B cell (primary cell): ENCODE results near the gene SLC30A3. TPM values are rescaled to one million over a fixed set of nuclear protein-coding genes. Genes with fewer than 3 reads are reported as not detected.

Experiments
- ATAC-seq: fragments of 200-7000 bp; cut with Tn5 transposase; one replicate; pipeline ENCODE4 v1.10.0; 2021; ENCODE audit warnings: low read depth, mild to moderate bottlenecking, moderate number of reproducible peaks, moderate library complexity
- CTCF ChIA-PET: fragments of 350-600 bp; sonication (Branson Sonifier 250); formaldehyde crosslinking; loops from one replicate; lab custom pipeline; 2021; ENCODE audit warnings: antibody characterized with exemption, inconsistent platforms; lab: Charles Lee
- POLR2A ChIA-PET: fragments of 350-600 bp; sonication (Branson Sonifier 250); formaldehyde crosslinking; loops from one replicate; lab custom pipeline; 2021; ENCODE audit warnings: antibody characterized with exemption; lab: Charles Lee
- DNase-seq: peaks from one replicate; pipeline ENCODE4 v3.0.0; 2013
- H2AFZ ChIP-seq: 2 replicates; pipeline ENCODE4 v1.6.1; 2012; ENCODE audit warnings: mild to moderate bottlenecking, low read depth, low read length; ENCODE audit not compliant: insufficient read depth, poor library complexity, severe bottlenecking
- H3K27ac ChIP-seq, 2 donors: 1 replicate in 1 of 2; 2 replicates in 1 of 2; pipeline ENCODE4 v1.5.1; 2012 to 2013; ENCODE audit warnings: low read length in 2 of 2, mild to moderate bottlenecking in 2 of 2, moderate library complexity in 1 of 2
- H3K27me3 ChIP-seq, 4 experiments: fragments of 200-600 bp in 1 of 4; sonication (generic) in 1 of 4; replicated peaks in 1 of 4; 1 replicate in 2 of 4; 2 replicates in 2 of 4; pipeline versions ENCODE4 v1.6.1 to v1.7.0; 2013 to 2016; ENCODE audit warnings: low read length in 3 of 4, mild to moderate bottlenecking in 2 of 4, mixed read lengths in 1 of 4, moderate library complexity in 1 of 4; ENCODE audit not compliant: insufficient read depth in 4 of 4, control insufficient read depth in 3 of 4; ENCODE audit errors: control extremely low read depth in 1 of 4
- H3K36me3 ChIP-seq, 2 experiments: replicated peaks in 1 of 2; 1 replicate in 1 of 2; 2 replicates in 1 of 2; pipeline versions ENCODE4 v1.6.1 to v1.7.1; 2013; ENCODE audit warnings: low read length in 1 of 2; ENCODE audit not compliant: insufficient read depth in 2 of 2, control insufficient read depth in 1 of 2; ENCODE audit errors: control extremely low read depth in 1 of 2, extremely low read depth in 1 of 2
- H3K4me1 ChIP-seq, 2 donors: fragments of 200-600 bp in 1 of 2; sonication (generic) in 1 of 2; 1 replicate in 1 of 2; 2 replicates in 1 of 2; pipeline versions ENCODE4 v1.5.1 to v1.6.1; 2013 to 2017; ENCODE audit warnings: low read length in 2 of 2; ENCODE audit not compliant: control insufficient read depth in 2 of 2, insufficient read depth in 2 of 2
- H3K4me2 ChIP-seq: replicated peaks from 2 replicates; pipeline ENCODE3; 2012; ENCODE audit warnings: mild to moderate bottlenecking, low read depth, low read length; ENCODE audit not compliant: poor library complexity, severe bottlenecking
- H3K4me3 ChIP-seq, 5 experiments: fragments of 200-600 bp in 1 of 5; sonication (generic) in 1 of 5; 1 replicate in 3 of 5; 2 replicates in 2 of 5; pipeline versions ENCODE4 v1.5.1 to v1.7.0; 2011 to 2016; ENCODE audit warnings: low read length in 4 of 5, mild to moderate bottlenecking in 4 of 5, low read depth in 2 of 5, control low read depth in 1 of 5, moderate library complexity in 1 of 5; ENCODE audit not compliant: insufficient read depth in 1 of 5; ENCODE audit errors: control extremely low read depth in 1 of 5, extremely low read depth in 1 of 5
- H3K79me2 ChIP-seq: fragments of 200-600 bp; sonication (generic); one replicate; pipeline ENCODE4 v1.6.0; 2016; ENCODE audit warnings: low read length; ENCODE audit not compliant: control insufficient read depth, insufficient read depth
- H3K9ac ChIP-seq: fragments of 200-600 bp; sonication (generic); 2 replicates; pipeline ENCODE4 v1.6.1; 2017; ENCODE audit warnings: mild to moderate bottlenecking, low read length, moderate library complexity
- H3K9me3 ChIP-seq, 3 donors: one replicate each; pipeline versions ENCODE4 v1.6.1 to v1.7.1; 2013; ENCODE audit warnings: low read length in 2 of 3; ENCODE audit not compliant: control insufficient read depth in 2 of 3, insufficient read depth in 1 of 3; ENCODE audit errors: control extremely low read depth in 1 of 3
- H4K20me1 ChIP-seq: 2 replicates; pipeline ENCODE4 v1.6.0; 2012; ENCODE audit warnings: mild to moderate bottlenecking, low read length; ENCODE audit not compliant: insufficient read depth, control insufficient read depth, poor library complexity, severe bottlenecking
- H3K27ac Mint-ChIP-seq: one replicate; pipeline ENCODE4 v1.8.0; 2021; ENCODE audit warnings: mixed read lengths
- H3K27me3 Mint-ChIP-seq: one replicate; pipeline ENCODE4 v1.8.0; 2021; ENCODE audit warnings: mixed read lengths
- H3K4me1 Mint-ChIP-seq: one replicate; pipeline ENCODE4 v1.8.0; 2021; ENCODE audit warnings: mixed read lengths
- H3K4me3 Mint-ChIP-seq: one replicate; pipeline ENCODE4 v1.8.0; 2021; ENCODE audit warnings: mixed read lengths
- H3K9me3 Mint-ChIP-seq: one replicate; pipeline ENCODE4 v1.8.0; 2022; ENCODE audit warnings: mixed read lengths; ENCODE audit not compliant: insufficient read depth
- CTCF ChIP-seq: fragments of 200-600 bp; IDR thresholded peaks from one replicate; pipeline ENCODE4 v1.8.0; 2022; ENCODE audit warnings: antibody characterized with exemption, mild to moderate bottlenecking
- EZH2 ChIP-seq: IDR thresholded peaks from 2 replicates; pipeline ENCODE4 v1.6.1; 2012; ENCODE audit warnings: borderline replicate concordance, low read depth, mild to moderate bottlenecking, moderate library complexity, low read length; ENCODE audit not compliant: insufficient read depth, poor library complexity, severe bottlenecking
- WGBS: methylation state at CpG from one replicate; pipeline ENCODE4 v1.1.5; 2013; ENCODE audit warnings: missing lambda C conversion rate; ENCODE audit not compliant: insufficient coverage; 5-methylcytosine and 5-hydroxymethylcytosine counted together
- intact Hi-C: fragments of 100-400 bp; cut with micrococcal nuclease; formaldehyde crosslinking; loops from one replicate; pipeline ENCODE4 v1.10.0; 2022
- polyA plus RNA-seq: library from polyadenylated mRNA; depleted of rRNA; stranded (reverse); fragments of >200 nt; gene quantifications from 2 replicates; pipeline ENCODE4 v1.2.3, GENCODE V29; 2012
- total RNA-seq, 2 donors: library from RNA; stranded (reverse); fragments of 120-200 nt in 1 of 2; gene quantifications; 1 replicate in 1 of 2; 2 replicates in 1 of 2; pipeline versions ENCODE4 v1.2.3 to v1.2.4, GENCODE V29; 2013 to 2022

SLC30A3 gene
- total and polyA plus RNA-seq, 2 donors (not counting 1 experiment from before 2014, with no cell fraction given): 0.09 TPM; not detected in 1

DNA sequence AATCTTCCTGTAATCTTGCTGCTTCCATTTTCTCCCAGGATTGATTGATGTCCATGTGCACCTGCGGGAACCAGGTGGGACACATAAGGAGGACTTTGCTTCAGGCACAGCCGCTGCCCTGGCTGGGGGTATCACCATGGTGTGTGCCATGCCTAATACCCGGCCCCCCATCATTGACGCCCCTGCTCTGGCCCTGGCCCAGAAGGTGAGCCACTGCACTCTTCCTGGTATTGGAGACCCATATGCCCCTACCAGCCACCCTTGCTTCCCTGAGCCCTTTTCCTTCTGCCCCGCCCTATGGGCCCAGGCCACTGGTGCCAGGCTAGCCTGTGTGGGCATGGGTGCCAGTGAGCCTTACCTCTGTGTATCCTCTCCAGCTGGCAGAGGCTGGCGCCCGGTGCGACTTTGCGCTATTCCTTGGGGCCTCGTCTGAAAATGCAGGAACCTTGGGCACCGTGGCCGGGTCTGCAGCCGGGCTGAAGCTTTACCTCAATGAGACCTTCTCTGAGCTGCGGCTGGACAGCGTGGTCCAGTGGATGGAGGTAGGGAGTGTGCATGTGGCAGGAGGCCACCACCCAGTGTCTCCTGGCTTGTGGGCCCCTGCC, 25.4 kb downstream of the SLC30A3 start:
- Histone ChIP-seq H3K4me1 (no peaks in the 10 kb centered on the region), H3K79me2 (no peaks in the 10 kb centered on the region), H3K27ac (no peak overlapping the region), H4K20me1 (no peaks in the 10 kb centered on the region), H2AFZ (no peak overlapping the region), H3K4me2 (no peak overlapping the region), H3K9ac (no peak overlapping the region), H3K9me3 (no peaks in the 10 kb centered on the region), H3K36me3 (peaks cover 6 to 91% of the 10 kb centered on the region in 2 experiments), H3K27me3 (no peaks in the 10 kb centered on the region), H3K4me3 (no peak overlapping the region)
- Mint-ChIP-seq H3K9me3 (no peaks in the 10 kb centered on the region), H3K4me3 (no peak overlapping the region), H3K27me3 (no peaks in the 10 kb centered on the region), H3K27ac (no peak overlapping the region), H3K4me1 (no peaks in the 10 kb centered on the region)
- TF ChIP-seq CTCF: no peak
- TF ChIP-seq EZH2: no peak
- no peak for DNase-seq
- ChIA-PET CTCF (no interaction called here), POLR2A (no interaction called here)
- intact Hi-C loops: no loop called here
- 97% methylated on average over 15 of the region's 15 CpGs for WGBS
- no peak for ATAC-seq

GRCh38 chr2:27236626-27237025, 26.2 kb downstream of the SLC30A3 start:
- no peak overlapping the region for H3K27ac Mint-ChIP-seq
- no peak overlapping the region for H3K4me3 Mint-ChIP-seq
- Histone ChIP-seq H3K27ac (no peak overlapping the region), H3K27me3 (no peaks in the 10 kb centered on the region), H2AFZ (no peak overlapping the region), H3K9ac (no peak overlapping the region), H3K4me3 (no peak overlapping the region), H3K79me2 (no peaks in the 10 kb centered on the region), H3K4me1 (no peaks in the 10 kb centered on the region), H4K20me1 (no peaks in the 10 kb centered on the region), H3K4me2 (no peak overlapping the region), H3K9me3 (no peaks in the 10 kb centered on the region), H3K36me3 (peaks cover 7 to 91% of the 10 kb centered on the region in 2 experiments)
- H3K4me1 Mint-ChIP-seq: no peaks in the 10 kb centered on the region
- no peak for DNase-seq
- POLR2A ChIA-PET: no interaction called here
- ATAC-seq: no peak
- no peaks in the 10 kb centered on the region for H3K9me3 Mint-ChIP-seq
- no peaks in the 10 kb centered on the region for H3K27me3 Mint-ChIP-seq
- intact Hi-C loops: no loop called here
- TF ChIP-seq CTCF (no peak), EZH2 (no peak)
- WGBS: 100% methylated on average over 2 of the region's 3 CpGs
- CTCF ChIA-PET: interaction anchor here (1.0 kb wide), 1 partner anchor 18 kb away, joined by 3 read pairs; no protein-coding TSS in a partner anchor
